Neural progenitor cell (in vitro differentiated cells): ENCODE data around the gene KCNMA1. TPM values are rescaled to one million over a fixed set of nuclear protein-coding genes. Genes with fewer than 3 reads are reported as not detected.

Source experiments
- DNase-seq: peaks from one replicate; pipeline ENCODE4 v3.0.0-alpha.2; 2016; ENCODE audit warnings: low spot score
- H2AFZ ChIP-seq: fragments of 200-600 bp; sonication (generic); replicated peaks from 2 replicates; pipeline ENCODE4 v1.6.1; 2016; ENCODE audit warnings: antibody characterized with exemption
- H3F3A ChIP-seq: fragments of 200-600 bp; sonication (generic); 2 replicates; pipeline ENCODE4 v1.6.1; 2016; ENCODE audit warnings: antibody characterized with exemption, low read depth
- H3K27ac ChIP-seq: fragments of 200-600 bp; sonication (generic); 2 replicates; pipeline ENCODE4 v1.5.1; 2016; ENCODE audit warnings: mild to moderate bottlenecking
- H3K27me3 ChIP-seq: fragments of 200-600 bp; sonication (generic); 2 replicates; pipeline ENCODE4 v1.6.1; 2016; ENCODE audit warnings: mild to moderate bottlenecking, moderate library complexity
- H3K36me3 ChIP-seq: fragments of 200-600 bp; sonication (generic); 2 replicates; pipeline ENCODE4 v1.5.1; 2016
- H3K4me1 ChIP-seq: fragments of 200-600 bp; sonication (generic); 2 replicates; pipeline ENCODE4 v1.6.1; 2016; ENCODE audit warnings: mixed run types
- H3K4me2 ChIP-seq: fragments of 200-600 bp; sonication (generic); 2 replicates; pipeline ENCODE4 v1.6.1; 2016
- H3K4me3 ChIP-seq: fragments of 200-600 bp; sonication (generic); 2 replicates; pipeline ENCODE4 v1.5.1; 2016
- H3K79me2 ChIP-seq: fragments of 200-600 bp; sonication (generic); 2 replicates; pipeline ENCODE4 v1.6.1; 2016; ENCODE audit warnings: low read depth
- H3K9ac ChIP-seq: fragments of 200-600 bp; sonication (generic); 2 replicates; pipeline ENCODE4 v1.6.1; 2016
- H3K9me3 ChIP-seq: fragments of 200-600 bp; sonication (generic); 2 replicates; pipeline ENCODE4 v1.5.1; 2016; ENCODE audit warnings: low read depth
- H4K20me1 ChIP-seq: fragments of 200-600 bp; sonication (generic); 2 replicates; pipeline ENCODE4 v1.6.1; 2016; ENCODE audit warnings: low read depth
- H3K27ac Mint-ChIP-seq: 3 replicates; pipeline ENCODE4 v1.8.0; 2021; ENCODE audit warnings: mixed read lengths
- H3K27me3 Mint-ChIP-seq: 2 replicates; pipeline ENCODE4 v1.8.0; 2022; ENCODE audit warnings: low read depth, mild to moderate bottlenecking, inconsistent platforms, moderate library complexity, mixed read lengths; ENCODE audit not compliant: insufficient read depth
- H3K36me3 Mint-ChIP-seq: 3 replicates; pipeline ENCODE4 v1.8.0; 2021; ENCODE audit warnings: mixed read lengths
- H3K4me1 Mint-ChIP-seq: 3 replicates; pipeline ENCODE4 v1.8.0; 2021; ENCODE audit warnings: mixed read lengths
- H3K4me3 Mint-ChIP-seq: 3 replicates; pipeline ENCODE4 v1.8.0; 2021; ENCODE audit warnings: mild to moderate bottlenecking, moderate library complexity, mixed read lengths
- H3K9me3 Mint-ChIP-seq: 3 replicates; pipeline ENCODE4 v1.8.0; 2020; ENCODE audit warnings: mixed read lengths
- EZH2 ChIP-seq: fragments of 200-600 bp; sonication (generic); IDR thresholded peaks from 2 replicates; pipeline ENCODE4 v1.6.1; 2017; ENCODE audit warnings: antibody characterized with exemption, mild to moderate bottlenecking, moderate library complexity
- EZH2phosphoT487 ChIP-seq: fragments of 200-600 bp; sonication (generic); IDR thresholded peaks from 2 replicates; pipeline ENCODE4 v1.6.1; 2017; ENCODE audit warnings: antibody characterized with exemption
- total RNA-seq: library from RNA; depleted of rRNA; stranded (reverse); fragments of >200 nt; gene quantifications from 2 replicates; pipeline ENCODE4 v1.2.3, GENCODE V29; 2015; ENCODE audit warnings: low replicate concordance
- TF ChIP-seq, protein P1 (sequence below): fragments of 200-600 bp; sonication (generic); IDR thresholded peaks from 2 replicates; pipeline ENCODE4 v1.5.1; 2017; ENCODE audit warnings: antibody characterized with exemption, mild to moderate bottlenecking

Gene KCNMA1
- total RNA-seq, 1 donor from 2014 or later: 2.4 TPM

DNA sequence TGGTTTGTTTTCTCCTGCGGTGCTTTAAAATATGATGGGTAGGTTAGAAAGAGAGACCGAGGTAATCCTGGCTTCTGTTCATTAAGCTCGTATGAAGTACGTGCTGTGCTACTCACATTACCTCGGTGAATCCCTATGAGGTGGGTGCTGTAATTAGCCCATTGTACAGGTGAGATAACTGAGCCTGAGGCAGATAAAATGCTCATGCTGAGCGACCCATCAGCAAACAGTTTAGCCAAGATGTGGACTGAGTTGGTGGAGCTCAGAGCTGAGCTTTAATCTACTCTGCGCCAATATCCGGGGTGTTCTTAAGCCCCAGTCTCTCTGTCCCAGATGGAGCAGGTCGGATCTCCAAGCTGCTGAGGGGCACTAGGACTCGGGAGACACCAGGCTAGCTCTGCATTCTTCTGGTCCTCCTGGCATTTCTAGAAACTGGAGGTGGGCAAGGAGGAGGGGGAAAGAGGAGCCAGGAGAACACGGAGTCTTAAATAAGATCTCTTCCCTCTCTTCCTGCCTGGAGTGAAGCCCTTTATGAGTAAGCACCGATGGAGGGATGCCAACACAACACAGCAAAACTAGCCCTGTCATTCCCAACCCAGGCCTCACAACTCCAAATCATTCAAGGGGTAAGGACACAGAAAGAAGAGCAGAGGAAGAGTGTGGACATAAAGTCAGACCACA, 458.5 kb downstream of the KCNMA1 start:
- Histone ChIP-seq H2AFZ (no peak overlapping the region), H3K4me1 (no peaks in the 10 kb centered on the region), H3K27ac (no peak overlapping the region), H3K9me3 (no peaks in the 10 kb centered on the region), H4K20me1 (no peaks in the 10 kb centered on the region), H3K27me3 (no peaks in the 10 kb centered on the region), H3K4me2 (peak overlapping the region; percentile 4), H3K9ac (no peak overlapping the region), H3F3A (no peaks in the 10 kb centered on the region), H3K4me3 (no peak overlapping the region), H3K36me3 (no peaks in the 10 kb centered on the region), H3K79me2 (no peaks in the 10 kb centered on the region)
- H3K9me3 Mint-ChIP-seq: no peaks in the 10 kb centered on the region
- no peaks in the 10 kb centered on the region for H3K36me3 Mint-ChIP-seq
- peak; percentile 26 for DNase-seq
- H3K27ac Mint-ChIP-seq: no peak overlapping the region
- H3K4me3 Mint-ChIP-seq: no peak overlapping the region
- TF ChIP-seq, protein P1, sequence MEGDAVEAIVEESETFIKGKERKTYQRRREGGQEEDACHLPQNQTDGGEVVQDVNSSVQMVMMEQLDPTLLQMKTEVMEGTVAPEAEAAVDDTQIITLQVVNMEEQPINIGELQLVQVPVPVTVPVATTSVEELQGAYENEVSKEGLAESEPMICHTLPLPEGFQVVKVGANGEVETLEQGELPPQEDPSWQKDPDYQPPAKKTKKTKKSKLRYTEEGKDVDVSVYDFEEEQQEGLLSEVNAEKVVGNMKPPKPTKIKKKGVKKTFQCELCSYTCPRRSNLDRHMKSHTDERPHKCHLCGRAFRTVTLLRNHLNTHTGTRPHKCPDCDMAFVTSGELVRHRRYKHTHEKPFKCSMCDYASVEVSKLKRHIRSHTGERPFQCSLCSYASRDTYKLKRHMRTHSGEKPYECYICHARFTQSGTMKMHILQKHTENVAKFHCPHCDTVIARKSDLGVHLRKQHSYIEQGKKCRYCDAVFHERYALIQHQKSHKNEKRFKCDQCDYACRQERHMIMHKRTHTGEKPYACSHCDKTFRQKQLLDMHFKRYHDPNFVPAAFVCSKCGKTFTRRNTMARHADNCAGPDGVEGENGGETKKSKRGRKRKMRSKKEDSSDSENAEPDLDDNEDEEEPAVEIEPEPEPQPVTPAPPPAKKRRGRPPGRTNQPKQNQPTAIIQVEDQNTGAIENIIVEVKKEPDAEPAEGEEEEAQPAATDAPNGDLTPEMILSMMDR: no peak
- TF ChIP-seq EZH2 (no peak), EZH2phosphoT487 (no peak)
- H3K27me3 Mint-ChIP-seq: peaks cover 4% of the 10 kb centered on the region
- peaks cover 5% of the 10 kb centered on the region for H3K4me1 Mint-ChIP-seq

DNA sequence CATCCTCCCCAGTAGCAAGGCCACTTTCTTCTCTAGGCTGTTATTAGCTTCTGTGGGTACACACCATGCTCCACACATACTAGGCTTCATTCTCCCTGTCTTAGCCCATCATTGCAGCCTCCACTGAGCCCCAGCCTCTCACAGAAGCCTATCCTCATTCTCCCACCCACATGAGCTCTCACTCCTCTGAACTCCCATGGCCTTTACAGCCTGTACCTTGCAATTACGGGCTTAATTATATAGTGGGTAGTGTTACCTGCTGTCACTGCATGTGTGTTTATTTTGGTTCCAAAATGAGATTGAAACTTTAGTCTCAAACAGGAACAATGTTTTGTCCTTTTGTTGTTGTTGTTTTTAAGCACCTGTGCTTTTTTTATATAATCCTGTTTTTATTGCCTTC, 460.0 kb downstream of the KCNMA1 start:
- H3K9me3 Mint-ChIP-seq: no peaks in the 10 kb centered on the region
- Histone ChIP-seq H3K27ac (no peak overlapping the region), H3K9ac (no peak overlapping the region), H3F3A (no peaks in the 10 kb centered on the region), H3K4me3 (no peak overlapping the region), H3K4me2 (no peak overlapping the region), H3K36me3 (no peaks in the 10 kb centered on the region), H3K79me2 (no peaks in the 10 kb centered on the region), H3K27me3 (no peaks in the 10 kb centered on the region), H2AFZ (no peak overlapping the region), H3K9me3 (no peaks in the 10 kb centered on the region), H3K4me1 (no peaks in the 10 kb centered on the region), H4K20me1 (no peaks in the 10 kb centered on the region)
- H3K27me3 Mint-ChIP-seq: peaks cover 4% of the 10 kb centered on the region
- no peak for TF ChIP-seq EZH2
- no peak for TF ChIP-seq EZH2phosphoT487
- TF ChIP-seq, protein P1: no peak
- no peak overlapping the region for H3K27ac Mint-ChIP-seq
- H3K36me3 Mint-ChIP-seq: no peaks in the 10 kb centered on the region
- H3K4me3 Mint-ChIP-seq: no peak overlapping the region
- no peak for DNase-seq
- peaks cover 8% of the 10 kb centered on the region for H3K4me1 Mint-ChIP-seq

GRCh38 chr10:77177161-77177560, 460.4 kb downstream of the KCNMA1 start:
- no peaks in the 10 kb centered on the region for H3K36me3 Mint-ChIP-seq
- Histone ChIP-seq H3K4me3 (no peak overlapping the region), H3K4me2 (no peak overlapping the region), H3K27ac (no peak overlapping the region), H2AFZ (no peak overlapping the region), H3K27me3 (no peaks in the 10 kb centered on the region), H3K36me3 (no peaks in the 10 kb centered on the region), H3K9me3 (no peaks in the 10 kb centered on the region), H3F3A (no peaks in the 10 kb centered on the region), H4K20me1 (no peaks in the 10 kb centered on the region), H3K79me2 (no peaks in the 10 kb centered on the region), H3K9ac (no peak overlapping the region), H3K4me1 (no peaks in the 10 kb centered on the region)
- H3K27me3 Mint-ChIP-seq: peaks cover 4% of the 10 kb centered on the region
- no peak for DNase-seq
- no peak overlapping the region for H3K27ac Mint-ChIP-seq
- peaks cover 8% of the 10 kb centered on the region for H3K4me1 Mint-ChIP-seq
- no peaks in the 10 kb centered on the region for H3K9me3 Mint-ChIP-seq
- no peak for TF ChIP-seq EZH2phosphoT487
- TF ChIP-seq EZH2: no peak
- TF ChIP-seq, protein P1: no peak
- H3K4me3 Mint-ChIP-seq: no peak overlapping the region
